Liver (tissue), 3 donors: Measurements from ENCODE around the gene HTR4.

Experiments used
- ATF3 ChIP-seq: IDR thresholded peaks from 2 replicates; pipeline ENCODE4 v1.6.1; 2016; ENCODE audit warnings: antibody characterized with exemption
- CTCF ChIP-seq: fragments of 150-350 bp; IDR thresholded peaks from 2 replicates; pipeline ENCODE4 v1.5.1; 2017; ENCODE audit warnings: improper control_type of control experiment, low read depth, low read length; ENCODE audit not compliant: missing input control
- FOXA1 ChIP-seq: IDR thresholded peaks from 2 replicates; pipeline ENCODE4 v1.6.1; 2016; ENCODE audit warnings: antibody characterized with exemption
- GABPA ChIP-seq, 2 donors: IDR thresholded peaks in 1 of 2; conservative IDR thresholded peaks in 1 of 2; 2 replicates each; pipeline ENCODE4 v1.6.1; 2016; ENCODE audit warnings: antibody characterized with exemption in 2 of 2, mild to moderate bottlenecking in 1 of 2, moderate library complexity in 1 of 2
- RAD21 ChIP-seq, 2 donors: IDR thresholded peaks; 2 replicates each; pipeline ENCODE4 v1.6.1; 2016; ENCODE audit warnings: antibody characterized with exemption in 2 of 2, mild to moderate bottlenecking in 2 of 2
- RXRA ChIP-seq, 2 donors: IDR thresholded peaks; 2 replicates each; pipeline ENCODE4 v1.6.1; 2017 to 2018; ENCODE audit warnings: antibody characterized with exemption in 2 of 2, mild to moderate bottlenecking in 1 of 2
- SP1 ChIP-seq: IDR thresholded peaks from 2 replicates; pipeline ENCODE4 v1.6.1; 2018; ENCODE audit warnings: antibody characterized with exemption, mild to moderate bottlenecking
- TAF1 ChIP-seq: conservative IDR thresholded peaks from 2 replicates; pipeline ENCODE4 v1.6.1; 2016; ENCODE audit warnings: antibody characterized with exemption, mild to moderate bottlenecking
- YY1 ChIP-seq: IDR thresholded peaks from 2 replicates; pipeline ENCODE4 v1.6.1; 2016; ENCODE audit warnings: antibody characterized with exemption, mild to moderate bottlenecking
- TF ChIP-seq, protein P1 (sequence below): IDR thresholded peaks from 2 replicates; pipeline ENCODE4 v1.6.1; 2016; ENCODE audit warnings: antibody characterized with exemption, mild to moderate bottlenecking
- donor health status: healthy.
- donor health status: healthy.

GRCh38 chr5:148488757-148489156, 165.6 kb downstream of the HTR4 start:
- TF ChIP-seq GABPA (IDR thresholded peaks at IDR 0.05 in 1 of 2, conservative IDR thresholded peaks at IDR 0.05 in 1 of 2): peak in 1 of 2 donors; percentile 40
- TF ChIP-seq TAF1: no peak
- TF ChIP-seq, protein P1, sequence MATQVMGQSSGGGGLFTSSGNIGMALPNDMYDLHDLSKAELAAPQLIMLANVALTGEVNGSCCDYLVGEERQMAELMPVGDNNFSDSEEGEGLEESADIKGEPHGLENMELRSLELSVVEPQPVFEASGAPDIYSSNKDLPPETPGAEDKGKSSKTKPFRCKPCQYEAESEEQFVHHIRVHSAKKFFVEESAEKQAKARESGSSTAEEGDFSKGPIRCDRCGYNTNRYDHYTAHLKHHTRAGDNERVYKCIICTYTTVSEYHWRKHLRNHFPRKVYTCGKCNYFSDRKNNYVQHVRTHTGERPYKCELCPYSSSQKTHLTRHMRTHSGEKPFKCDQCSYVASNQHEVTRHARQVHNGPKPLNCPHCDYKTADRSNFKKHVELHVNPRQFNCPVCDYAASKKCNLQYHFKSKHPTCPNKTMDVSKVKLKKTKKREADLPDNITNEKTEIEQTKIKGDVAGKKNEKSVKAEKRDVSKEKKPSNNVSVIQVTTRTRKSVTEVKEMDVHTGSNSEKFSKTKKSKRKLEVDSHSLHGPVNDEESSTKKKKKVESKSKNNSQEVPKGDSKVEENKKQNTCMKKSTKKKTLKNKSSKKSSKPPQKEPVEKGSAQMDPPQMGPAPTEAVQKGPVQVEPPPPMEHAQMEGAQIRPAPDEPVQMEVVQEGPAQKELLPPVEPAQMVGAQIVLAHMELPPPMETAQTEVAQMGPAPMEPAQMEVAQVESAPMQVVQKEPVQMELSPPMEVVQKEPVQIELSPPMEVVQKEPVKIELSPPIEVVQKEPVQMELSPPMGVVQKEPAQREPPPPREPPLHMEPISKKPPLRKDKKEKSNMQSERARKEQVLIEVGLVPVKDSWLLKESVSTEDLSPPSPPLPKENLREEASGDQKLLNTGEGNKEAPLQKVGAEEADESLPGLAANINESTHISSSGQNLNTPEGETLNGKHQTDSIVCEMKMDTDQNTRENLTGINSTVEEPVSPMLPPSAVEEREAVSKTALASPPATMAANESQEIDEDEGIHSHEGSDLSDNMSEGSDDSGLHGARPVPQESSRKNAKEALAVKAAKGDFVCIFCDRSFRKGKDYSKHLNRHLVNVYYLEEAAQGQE: peak; percentile 58
- no peak for TF ChIP-seq CTCF
- TF ChIP-seq ATF3: peak; percentile 19
- peak; percentile 56 for TF ChIP-seq SP1
- peak; percentile 44 to 55 for TF ChIP-seq RAD21 (IDR thresholded peaks at IDR 0.05)
- TF ChIP-seq RXRA (IDR thresholded peaks at IDR 0.05): peak; percentile 89 to 97
- TF ChIP-seq YY1: peak; percentile 84
- peak; percentile 84 for TF ChIP-seq FOXA1
